Suprapubic skin (tissue), 4 donors: ENCODE data around the gene CHAD. TPM values are rescaled to one million over a fixed set of nuclear protein-coding genes. Genes with fewer than 3 reads are reported as not detected.
"Not testable (repeated sequence)": the region's sequence is repeated elsewhere in the genome, so short reads cannot be mapped to it uniquely, and the experiment has no call there.

ENCODE experiments used
- DNase-seq, 2 donors: peaks; one replicate each; pipeline ENCODE4 v3.0.0-alpha.2; 2019; ENCODE audit warnings: low spot score in 2 of 2
- H3K27ac ChIP-seq: fragments of 200-600 bp; sonication (generic); one replicate; pipeline ENCODE4 v1.5.1; 2019
- H3K27me3 ChIP-seq: fragments of 200-600 bp; sonication (generic); one replicate; pipeline ENCODE4 v1.5.1; 2019
- H3K36me3 ChIP-seq: fragments of 200-600 bp; sonication (generic); one replicate; pipeline ENCODE4 v1.5.1; 2019
- H3K4me1 ChIP-seq: fragments of 200-600 bp; sonication (generic); one replicate; pipeline ENCODE4 v1.5.1; 2019
- H3K4me3 ChIP-seq: fragments of 200-600 bp; sonication (generic); one replicate; pipeline ENCODE4 v1.5.1; 2019; ENCODE audit warnings: mild to moderate bottlenecking
- H3K9me3 ChIP-seq: fragments of 200-600 bp; sonication (generic); one replicate; pipeline ENCODE4 v1.5.1; 2019
- EP300 ChIP-seq: sonication (generic); formaldehyde crosslinking; IDR thresholded peaks from one replicate; pipeline ENCODE4 v1.6.1; 2017; ENCODE audit warnings: antibody characterized with exemption
- POLR2A ChIP-seq, 2 donors: fragments of 450-650 bp; IDR thresholded peaks; one replicate each; pipeline ENCODE4 v1.6.1; 2017; ENCODE audit warnings: antibody characterized with exemption in 2 of 2, mild to moderate bottlenecking in 2 of 2, moderate library complexity in 2 of 2
- POLR2AphosphoS5 ChIP-seq, 3 donors: sonication (generic); formaldehyde crosslinking; IDR thresholded peaks; one replicate each; pipeline ENCODE4 v1.6.1; 2017; ENCODE audit warnings: antibody characterized with exemption in 3 of 3
- WGBS: methylation state at CpG from one replicate; pipeline ENCODE4 v1.1.5; 2018; 5-methylcytosine and 5-hydroxymethylcytosine counted together
- total RNA-seq, 4 donors: library from RNA; depleted of rRNA; stranded (reverse); fragments of >200 nt; gene quantifications; one replicate each; pipeline ENCODE4 v1.1.0, GENCODE V29; 2016
- TF ChIP-seq, protein P1 (sequence below), 2 donors: fragments of 200-600 bp in 1 of 2; fragments of 450-650 bp in 1 of 2; sonication (generic) in 1 of 2; IDR thresholded peaks; one replicate each; pipeline ENCODE4 v1.5.1; 2016 to 2019; ENCODE audit warnings: antibody characterized with exemption in 2 of 2, mild to moderate bottlenecking in 1 of 2, moderate library complexity in 1 of 2

The CHAD gene
- total RNA-seq, 4 donors from 2014 or later, result 4.5 to 15.4 (median 7.2) TPM

DNA sequence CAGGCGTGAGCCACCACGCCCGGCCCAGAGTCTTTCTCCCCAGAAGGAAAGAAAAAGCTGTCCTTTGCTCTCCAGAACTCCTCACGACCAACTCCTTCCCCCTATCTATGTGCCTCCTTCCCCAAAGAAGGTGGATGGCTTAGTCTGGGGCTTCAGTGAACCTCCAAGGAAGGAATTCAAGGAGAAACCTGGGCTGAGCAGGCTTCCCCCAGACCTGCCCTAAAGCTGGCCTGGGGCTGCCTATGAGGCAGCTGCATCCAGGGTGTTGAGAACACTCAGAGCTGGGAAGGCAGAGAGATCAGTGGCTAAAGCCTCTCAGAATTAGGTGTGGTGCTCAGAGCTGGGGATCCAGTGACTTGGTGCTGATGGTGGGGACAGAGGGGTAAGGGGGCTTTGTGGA, 38.9 kb downstream of the CHAD start:
- H3K27me3 ChIP-seq, result no peaks in the 10 kb centered on the region
- TF ChIP-seq EP300 (no peak), POLR2AphosphoS5 (IDR thresholded peaks at IDR 0.05) (no peak)
- TF ChIP-seq, protein P1, sequence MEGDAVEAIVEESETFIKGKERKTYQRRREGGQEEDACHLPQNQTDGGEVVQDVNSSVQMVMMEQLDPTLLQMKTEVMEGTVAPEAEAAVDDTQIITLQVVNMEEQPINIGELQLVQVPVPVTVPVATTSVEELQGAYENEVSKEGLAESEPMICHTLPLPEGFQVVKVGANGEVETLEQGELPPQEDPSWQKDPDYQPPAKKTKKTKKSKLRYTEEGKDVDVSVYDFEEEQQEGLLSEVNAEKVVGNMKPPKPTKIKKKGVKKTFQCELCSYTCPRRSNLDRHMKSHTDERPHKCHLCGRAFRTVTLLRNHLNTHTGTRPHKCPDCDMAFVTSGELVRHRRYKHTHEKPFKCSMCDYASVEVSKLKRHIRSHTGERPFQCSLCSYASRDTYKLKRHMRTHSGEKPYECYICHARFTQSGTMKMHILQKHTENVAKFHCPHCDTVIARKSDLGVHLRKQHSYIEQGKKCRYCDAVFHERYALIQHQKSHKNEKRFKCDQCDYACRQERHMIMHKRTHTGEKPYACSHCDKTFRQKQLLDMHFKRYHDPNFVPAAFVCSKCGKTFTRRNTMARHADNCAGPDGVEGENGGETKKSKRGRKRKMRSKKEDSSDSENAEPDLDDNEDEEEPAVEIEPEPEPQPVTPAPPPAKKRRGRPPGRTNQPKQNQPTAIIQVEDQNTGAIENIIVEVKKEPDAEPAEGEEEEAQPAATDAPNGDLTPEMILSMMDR (IDR thresholded peaks at IDR 0.05), result no peak
- peaks cover 8% of the 10 kb centered on the region for H3K36me3 ChIP-seq
- DNase-seq, result no peak
- WGBS, result 83% methylated on average over 4 of the region's 4 CpGs
- H3K27ac ChIP-seq, result peak overlapping the region; percentile 84
- H3K4me3 ChIP-seq, result no peak overlapping the region
- H3K9me3 ChIP-seq, result no peaks in the 10 kb centered on the region
- peaks cover 63% of the 10 kb centered on the region for H3K4me1 ChIP-seq

- no peaks in the 10 kb centered on the region for H3K27me3 ChIP-seq
- TF ChIP-seq EP300 (no peak), POLR2AphosphoS5 (IDR thresholded peaks at IDR 0.05) (peak in 1 of 3 donors; percentile 18)
- TF ChIP-seq, protein P1 (IDR thresholded peaks at IDR 0.05), result no peak
- H3K36me3 ChIP-seq, result peaks cover 6% of the 10 kb centered on the region
- 47% methylated on average over 7 of the region's 7 CpGs for WGBS
- H3K27ac ChIP-seq, result peak overlapping the region; percentile 84
- no peak overlapping the region for H3K4me3 ChIP-seq
- no peaks in the 10 kb centered on the region for H3K9me3 ChIP-seq
- peaks cover 70% of the 10 kb centered on the region for H3K4me1 ChIP-seq
- DNase-seq, result no peak
Measured at GRCh38 chr17:50428831-50429424, 39.8 kb downstream of the CHAD start.

GRCh38 chr17:50428126-50428525, 40.6 kb downstream of the CHAD start:
- H3K9me3 ChIP-seq, H3K4me3 ChIP-seq, DNase-seq, H3K27me3 ChIP-seq, H3K36me3 ChIP-seq: not testable (repeated sequence)
- H3K4me1 ChIP-seq, result peaks cover 70% of the 10 kb centered on the region
- H3K27ac ChIP-seq, result peak overlapping the region; percentile 84
- 66% methylated on average over 6 of the region's 6 CpGs for WGBS

DNA sequence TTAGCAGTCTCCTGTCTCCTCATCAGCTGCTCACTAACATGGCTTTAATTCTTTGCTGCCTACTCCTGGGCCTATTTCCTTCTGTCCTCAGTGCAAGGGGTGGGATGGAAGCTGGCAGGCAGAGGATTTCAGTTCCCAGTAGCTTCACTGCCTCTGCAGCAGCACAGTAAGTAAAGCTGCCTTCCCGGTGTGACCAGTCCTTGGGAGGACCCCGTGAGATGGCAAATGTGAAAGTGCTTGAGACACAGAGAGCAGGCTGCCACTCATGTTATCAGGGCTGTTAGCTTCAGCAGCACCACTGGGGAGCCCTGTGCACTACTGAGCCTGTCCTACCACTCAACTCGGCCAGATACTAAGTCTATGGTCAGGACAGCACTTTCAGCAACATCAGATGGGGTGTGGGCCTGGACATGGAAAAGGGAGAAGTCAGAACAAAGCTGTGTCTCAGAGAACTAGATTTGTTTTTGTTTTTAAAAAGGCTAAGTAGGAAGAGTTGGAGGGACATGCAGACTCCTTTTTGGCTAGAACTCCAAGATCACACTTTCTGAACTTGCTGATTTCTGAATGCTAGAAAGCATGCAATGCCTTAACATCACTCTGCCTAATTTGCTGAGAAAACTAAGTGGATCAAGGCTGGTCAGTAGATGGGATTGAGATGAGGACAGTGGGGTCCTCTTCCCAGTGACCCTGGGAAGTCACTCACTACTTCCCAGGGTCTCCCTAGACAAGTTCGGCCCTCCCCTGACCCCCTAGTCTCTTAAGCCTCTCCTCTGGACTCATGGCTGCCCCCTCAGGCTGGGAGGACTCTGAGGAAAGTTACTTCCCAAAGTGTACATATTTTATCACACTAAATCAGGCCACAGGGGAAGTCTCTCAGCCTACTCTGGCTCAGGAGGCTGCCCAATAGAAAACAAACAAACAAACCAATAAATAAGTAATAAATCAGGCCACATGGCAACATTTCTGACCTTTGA, 41.6 kb downstream of the CHAD start:
- H3K9me3 ChIP-seq, result no peaks in the 10 kb centered on the region
- peak overlapping the region; percentile 67 for H3K4me3 ChIP-seq
- H3K27me3 ChIP-seq, result no peaks in the 10 kb centered on the region
- DNase-seq, result no peak
- H3K36me3 ChIP-seq, result no peaks in the 10 kb centered on the region
- peaks cover 70% of the 10 kb centered on the region for H3K4me1 ChIP-seq
- H3K27ac ChIP-seq, result peak overlapping the region; percentile 84
- WGBS, result 10% methylated on average over 4 of the region's 4 CpGs
- no peak for TF ChIP-seq EP300
- TF ChIP-seq, protein P1 (IDR thresholded peaks at IDR 0.05), result peak in 1 of 2 donors; percentile 9

DNA sequence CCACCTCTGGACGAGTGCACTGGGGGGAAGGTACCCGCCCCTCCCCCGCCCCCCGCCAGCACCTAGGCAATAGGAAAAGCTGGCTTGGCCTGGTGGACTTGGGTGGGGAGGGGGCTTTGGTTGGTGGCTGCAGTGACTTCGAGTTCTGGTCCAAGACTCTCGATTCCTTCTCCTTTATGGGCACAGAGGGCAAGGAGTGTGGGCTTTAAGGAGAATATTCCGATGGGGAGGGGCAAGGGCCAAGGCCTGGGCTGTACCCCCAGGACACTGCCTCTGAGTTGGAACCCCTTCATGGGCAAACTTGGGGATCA, 42.3 kb downstream of the CHAD start:
- TF ChIP-seq EP300, result no peak
- TF ChIP-seq POLR2AphosphoS5 (IDR thresholded peaks at IDR 0.05), result no peak
- TF ChIP-seq POLR2A (IDR thresholded peaks at IDR 0.05), result no peak
- TF ChIP-seq, protein P1 (IDR thresholded peaks at IDR 0.05), result no peak
- no peak for DNase-seq
- Histone ChIP-seq H3K4me1 (peaks cover 70% of the 10 kb centered on the region), H3K27me3 (no peaks in the 10 kb centered on the region), H3K36me3 (no peaks in the 10 kb centered on the region), H3K4me3 (peak overlapping the region; percentile 67), H3K9me3 (no peaks in the 10 kb centered on the region), H3K27ac (peak overlapping the region; percentile 84)
- WGBS, result 0% methylated on average over 3 of the region's 7 CpGs
